Fibroblast of the conjunctiva (primary cell): ENCODE data around the gene GAB2.

Experiments
- DNase-seq: peaks from one replicate; pipeline ENCODE4 v3.0.0-alpha.2; 2010; ENCODE audit warnings: low read depth

GAB2 gene

GRCh38 chr11:78343303-78343702, 74.3 kb downstream of the GAB2 start:
- DNase-seq: no peak

GRCh38 chr11:78341841-78342240, 75.8 kb downstream of the GAB2 start:
- DNase-seq: no peak

GRCh38 chr11:78340530-78340929, 77.1 kb downstream of the GAB2 start:
- no peak for DNase-seq

GRCh38 chr11:78339945-78340344, 77.7 kb downstream of the GAB2 start:
- no peak for DNase-seq

GRCh38 chr11:78339483-78339882, 78.1 kb downstream of the GAB2 start:
- no peak for DNase-seq

- DNase-seq: no peak
These were observed 78.9 kb downstream of the GAB2 start for GRCh38 chr11:78338702-78339101.

- DNase-seq: no peak
These were observed 79.5 kb downstream of the GAB2 start for GRCh38 chr11:78338138-78338537.

- no peak for DNase-seq
These were observed 80.1 kb downstream of the GAB2 start for GRCh38 chr11:78337554-78337924.

- DNase-seq: no peak
These were observed 80.6 kb downstream of the GAB2 start for GRCh38 chr11:78336877-78337553.

GRCh38 chr11:78334109-78334508, 83.5 kb downstream of the GAB2 start:
- DNase-seq: no peak

- no peak for DNase-seq
These were observed 84.7 kb downstream of the GAB2 start for GRCh38 chr11:78332872-78333271.

- no peak for DNase-seq
These were observed 85.3 kb downstream of the GAB2 start for GRCh38 chr11:78332174-78332866.

- DNase-seq: no peak
These were observed 85.9 kb downstream of the GAB2 start for GRCh38 chr11:78331711-78332110.

GRCh38 chr11:78330361-78330760, 87.3 kb downstream of the GAB2 start:
- no peak for DNase-seq

- DNase-seq: no peak
These were observed 89.7 kb downstream of the GAB2 start for GRCh38 chr11:78327945-78328344.

- DNase-seq: no peak
These were observed 92.3 kb downstream of the GAB2 start for GRCh38 chr11:78325274-78325781.

GRCh38 chr11:78323363-78323762, 94.3 kb downstream of the GAB2 start:
- no peak for DNase-seq

GRCh38 chr11:78319453-78319955, 98.1 kb downstream of the GAB2 start:
- no peak for DNase-seq

GRCh38 chr11:78318321-78319114, 99.1 kb downstream of the GAB2 start:
- no peak for DNase-seq

GRCh38 chr11:78315724-78316123, 101.9 kb downstream of the GAB2 start:
- DNase-seq: no peak

GRCh38 chr11:78314762-78315161, 102.9 kb downstream of the GAB2 start:
- no peak for DNase-seq

GRCh38 chr11:78313898-78314297, 103.7 kb downstream of the GAB2 start:
- DNase-seq: no peak
